GM18517 (cell line): ENCODE data around the gene TRAPPC3.
"Not testable (repeated sequence)": the region's sequence is repeated elsewhere in the genome, so short reads cannot be mapped to it uniquely, and the experiment has no call there.

Source experiments
- ATAC-seq: cut with Tn5 transposase; IDR thresholded peaks from one replicate; pipeline ENCODE4 v1.9.1; 2021; ENCODE audit warnings: mild to moderate bottlenecking, moderate library complexity; ENCODE audit not compliant: unreplicated experiment

Gene TRAPPC3

GRCh38 chr1:36166938-36167905 is 17.9 kb upstream of the TRAPPC3 start:
- no peak for ATAC-seq

- no peak for ATAC-seq
Observed at GRCh38 chr1:36166136-36166535, 16.9 kb upstream of the TRAPPC3 start.

- ATAC-seq = no peak
Observed at GRCh38 chr1:36165145-36165544, 15.9 kb upstream of the TRAPPC3 start.

- ATAC-seq = no peak
Observed at GRCh38 chr1:36164361-36164760, 15.1 kb upstream of the TRAPPC3 start.

- ATAC-seq = no peak
Observed at GRCh38 chr1:36163426-36163825, 14.1 kb upstream of the TRAPPC3 start.

- no peak for ATAC-seq
Observed at GRCh38 chr1:36162680-36163239, 13.5 kb upstream of the TRAPPC3 start.

- ATAC-seq = no peak
Observed at GRCh38 chr1:36161641-36162531, 12.6 kb upstream of the TRAPPC3 start.

- ATAC-seq = no peak
Observed at GRCh38 chr1:36160949-36161485, 11.7 kb upstream of the TRAPPC3 start.

GRCh38 chr1:36160388-36160948 is 11.2 kb upstream of the TRAPPC3 start:
- no peak for ATAC-seq

GRCh38 chr1:36159614-36160387 is 10.5 kb upstream of the TRAPPC3 start:
- no peak for ATAC-seq

GRCh38 chr1:36158827-36159252 is 9.6 kb upstream of the TRAPPC3 start:
- ATAC-seq = not testable (repeated sequence)

- ATAC-seq = no peak
Observed at GRCh38 chr1:36157973-36158826, 8.9 kb upstream of the TRAPPC3 start.

- ATAC-seq = no peak
Observed at GRCh38 chr1:36157115-36157903, 8.0 kb upstream of the TRAPPC3 start.

- ATAC-seq = no peak
Observed at GRCh38 chr1:36156329-36157114, 7.2 kb upstream of the TRAPPC3 start.

GRCh38 chr1:36155408-36156328 is 6.4 kb upstream of the TRAPPC3 start, which contains the start of gene MAP7D1:
Gene MAP7D1, plus strand, starts transcription at chr1:36156160. Its CDS starts 258 bp downstream, at chr1:36156418.
- ATAC-seq = no peak

- ATAC-seq = no peak
Observed at GRCh38 chr1:36154765-36155407, 5.6 kb upstream of the TRAPPC3 start.
